Esophagus muscularis mucosa (tissue), 4 donors: ENCODE data around the gene ANO6. TPM values are rescaled to one million over a fixed set of nuclear protein-coding genes. Genes with fewer than 3 reads are reported as not detected.

Experiments
- DNase-seq: peaks from one replicate; pipeline ENCODE4 v3.0.0-alpha.2; 2017; ENCODE audit errors: extremely low spot score
- H3K27ac ChIP-seq, 4 donors: fragments of 200-600 bp; sonication (generic); replicated peaks in 1 of 4; 1 replicate in 3 of 4; 2 replicates in 1 of 4; pipeline ENCODE4 v1.5.1; 2016 to 2019; ENCODE audit warnings: mild to moderate bottlenecking in 1 of 4
- H3K27me3 ChIP-seq, 4 donors: fragments of 200-600 bp; sonication (generic); one replicate each; pipeline versions ENCODE4 v1.5.1 to v1.6.0; 2016 to 2019
- H3K36me3 ChIP-seq, 4 donors: fragments of 200-600 bp; sonication (generic); one replicate each; pipeline ENCODE4 v1.5.1; 2016 to 2019
- H3K4me1 ChIP-seq, 4 donors: fragments of 200-600 bp; sonication (generic); one replicate each; pipeline ENCODE4 v1.5.1; 2016 to 2019
- H3K4me3 ChIP-seq, 4 donors: fragments of 200-600 bp; sonication (generic); 1 replicate in 2 of 4; 2 replicates in 2 of 4; pipeline ENCODE4 v1.5.1; 2016 to 2019; ENCODE audit warnings: mild to moderate bottlenecking in 4 of 4, moderate library complexity in 1 of 4
- H3K9me3 ChIP-seq, 4 donors: fragments of 200-600 bp; sonication (generic); 1 replicate in 3 of 4; 2 replicates in 1 of 4; pipeline ENCODE4 v1.5.1; 2016 to 2019
- CTCF ChIP-seq, 3 experiments: fragments of 200-600 bp in 2 of 3; fragments of 450-650 bp in 1 of 3; sonication (generic) in 2 of 3; IDR thresholded peaks; one replicate each; pipeline ENCODE4 v1.5.1; 2017 to 2019; ENCODE audit warnings: antibody characterized with exemption in 3 of 3, mild to moderate bottlenecking in 2 of 3, moderate library complexity in 1 of 3
- EP300 ChIP-seq: sonication (generic); formaldehyde crosslinking; IDR thresholded peaks from one replicate; pipeline ENCODE4 v1.6.1; 2017; ENCODE audit warnings: antibody characterized with exemption
- POLR2A ChIP-seq: fragments of 450-650 bp; IDR thresholded peaks from one replicate; pipeline ENCODE4 v1.6.1; 2017; ENCODE audit warnings: antibody characterized with exemption, moderate library complexity, mild to moderate bottlenecking, low read depth
- POLR2AphosphoS5 ChIP-seq, 2 donors: sonication (generic); formaldehyde crosslinking; IDR thresholded peaks; one replicate each; pipeline ENCODE4 v1.6.1; 2017; ENCODE audit warnings: antibody characterized with exemption in 2 of 2
- WGBS: methylation state at CpG from one replicate; pipeline ENCODE4 v1.1.5; 2018; 5-methylcytosine and 5-hydroxymethylcytosine counted together
- intact Hi-C: fragments of 100-400 bp; cut with DNase I; formaldehyde crosslinking; loops from one replicate; pipeline ENCODE4 v1.15.1; 2023
- total RNA-seq, 4 donors: library from RNA; depleted of rRNA; stranded (reverse); fragments of >200 nt; gene quantifications; one replicate each; pipeline versions ENCODE4 v1.1.0 to v1.2.1, GENCODE V29; 2016

Gene ANO6
- total RNA-seq, 4 donors from 2014 or later: 141 to 208 (median 166) TPM

- no peaks in the 10 kb centered on the region for H3K9me3 ChIP-seq
- no peaks in the 10 kb centered on the region for H3K27me3 ChIP-seq
- TF ChIP-seq CTCF (IDR thresholded peaks at IDR 0.05): no peak
- no peak for TF ChIP-seq POLR2AphosphoS5 (IDR thresholded peaks at IDR 0.05)
- no peak for TF ChIP-seq EP300
- no peak for TF ChIP-seq POLR2A
- H3K4me1 ChIP-seq: peaks cover 18 to 40% (median 31%) of the 10 kb centered on the region in 4 donors
- no peak for DNase-seq
- intact Hi-C loops: no loop called here
- no peak overlapping the region for H3K4me3 ChIP-seq
- no peaks in the 10 kb centered on the region for H3K36me3 ChIP-seq
- H3K27ac ChIP-seq: peak overlapping the region in 2 of 4 donors; percentile 31 to 53
These were observed 121.9 kb downstream of the ANO6 start for GRCh38 chr12:45337835-45338234.

GRCh38 chr12:45338272-45338671, 122.4 kb downstream of the ANO6 start:
- DNase-seq: no peak
- Histone ChIP-seq H3K4me1 (peaks cover 22 to 44% (median 32%) of the 10 kb centered on the region in 4 donors), H3K27me3 (no peaks in the 10 kb centered on the region), H3K27ac (peak overlapping the region in 3 of 4 donors; percentile 31 to 53 (median 40)), H3K9me3 (no peaks in the 10 kb centered on the region), H3K4me3 (no peak overlapping the region), H3K36me3 (no peaks in the 10 kb centered on the region)
- TF ChIP-seq POLR2AphosphoS5 (IDR thresholded peaks at IDR 0.05): no peak
- TF ChIP-seq POLR2A: no peak
- TF ChIP-seq EP300: no peak
- TF ChIP-seq CTCF (IDR thresholded peaks at IDR 0.05): no peak
- intact Hi-C loops: no loop called here
- WGBS: 76% methylated on average over 1 of the region's 1 CpG

GRCh38 chr12:45339035-45339434, 123.1 kb downstream of the ANO6 start:
- peaks cover 22 to 51% (median 38%) of the 10 kb centered on the region in 4 donors for H3K4me1 ChIP-seq
- H3K27ac ChIP-seq: peak overlapping the region in 3 of 4 donors; percentile 31 to 53 (median 40)
- intact Hi-C loops: no loop called here
- no peak for DNase-seq
- H3K9me3 ChIP-seq: no peaks in the 10 kb centered on the region
- no peaks in the 10 kb centered on the region for H3K36me3 ChIP-seq
- no peak overlapping the region for H3K4me3 ChIP-seq
- no peaks in the 10 kb centered on the region for H3K27me3 ChIP-seq
- TF ChIP-seq POLR2AphosphoS5 (IDR thresholded peaks at IDR 0.05) (no peak), CTCF (IDR thresholded peaks at IDR 0.05) (no peak), EP300 (no peak), POLR2A (no peak)

GRCh38 chr12:45342171-45342570, 126.3 kb downstream of the ANO6 start:
- DNase-seq: no peak
- Histone ChIP-seq H3K36me3 (peaks cover 0 to 6% (median 2%) of the 10 kb centered on the region in 4 donors), H3K4me3 (no peak overlapping the region), H3K27me3 (no peaks in the 10 kb centered on the region), H3K9me3 (no peaks in the 10 kb centered on the region), H3K27ac (no peak overlapping the region), H3K4me1 (peaks cover 23 to 72% (median 42%) of the 10 kb centered on the region in 4 donors)
- TF ChIP-seq EP300 (no peak), POLR2AphosphoS5 (IDR thresholded peaks at IDR 0.05) (no peak), POLR2A (no peak), CTCF (IDR thresholded peaks at IDR 0.05) (no peak)
- 55% methylated on average over 3 of the region's 3 CpGs for WGBS
- intact Hi-C loops: no loop called here

GRCh38 chr12:45342848-45343247, 127.0 kb downstream of the ANO6 start:
- peaks cover under 1 to 9% (median 3%) of the 10 kb centered on the region in 4 donors for H3K36me3 ChIP-seq
- peaks cover 16 to 71% (median 38%) of the 10 kb centered on the region in 4 donors for H3K4me1 ChIP-seq
- TF ChIP-seq CTCF (IDR thresholded peaks at IDR 0.05): no peak
- no peak for TF ChIP-seq POLR2AphosphoS5 (IDR thresholded peaks at IDR 0.05)
- TF ChIP-seq EP300: no peak
- TF ChIP-seq POLR2A: no peak
- no peaks in the 10 kb centered on the region for H3K9me3 ChIP-seq
- WGBS: 95% methylated on average over 2 of the region's 2 CpGs
- peak overlapping the region in 2 of 4 donors; percentile 4 to 36 for H3K27ac ChIP-seq
- no peaks in the 10 kb centered on the region for H3K27me3 ChIP-seq
- intact Hi-C loops: no loop called here
- no peak for DNase-seq
- no peak overlapping the region for H3K4me3 ChIP-seq
